ENCODE data around the gene PARD3B.

DNA sequence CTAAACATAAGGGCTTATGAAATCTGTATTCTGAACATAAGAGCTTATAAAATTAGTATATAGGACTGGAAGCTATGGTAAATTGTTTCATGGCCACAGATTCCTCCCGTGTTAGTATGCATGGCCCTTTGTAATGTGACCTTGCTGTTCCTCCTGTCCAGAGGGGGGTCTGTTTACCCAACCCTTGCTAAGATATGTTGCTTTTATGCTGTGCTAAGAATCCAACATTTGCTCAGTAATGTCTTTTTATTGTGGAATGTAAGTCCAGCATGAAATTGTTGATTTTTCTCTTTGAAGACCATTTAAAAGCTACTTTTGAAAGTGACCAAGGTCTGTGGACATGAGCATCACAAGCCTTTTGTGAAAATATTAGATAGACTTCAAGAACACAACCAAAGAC lies 485.4 kb downstream of the PARD3B start:
- TF ChIP-seq, protein P1, sequence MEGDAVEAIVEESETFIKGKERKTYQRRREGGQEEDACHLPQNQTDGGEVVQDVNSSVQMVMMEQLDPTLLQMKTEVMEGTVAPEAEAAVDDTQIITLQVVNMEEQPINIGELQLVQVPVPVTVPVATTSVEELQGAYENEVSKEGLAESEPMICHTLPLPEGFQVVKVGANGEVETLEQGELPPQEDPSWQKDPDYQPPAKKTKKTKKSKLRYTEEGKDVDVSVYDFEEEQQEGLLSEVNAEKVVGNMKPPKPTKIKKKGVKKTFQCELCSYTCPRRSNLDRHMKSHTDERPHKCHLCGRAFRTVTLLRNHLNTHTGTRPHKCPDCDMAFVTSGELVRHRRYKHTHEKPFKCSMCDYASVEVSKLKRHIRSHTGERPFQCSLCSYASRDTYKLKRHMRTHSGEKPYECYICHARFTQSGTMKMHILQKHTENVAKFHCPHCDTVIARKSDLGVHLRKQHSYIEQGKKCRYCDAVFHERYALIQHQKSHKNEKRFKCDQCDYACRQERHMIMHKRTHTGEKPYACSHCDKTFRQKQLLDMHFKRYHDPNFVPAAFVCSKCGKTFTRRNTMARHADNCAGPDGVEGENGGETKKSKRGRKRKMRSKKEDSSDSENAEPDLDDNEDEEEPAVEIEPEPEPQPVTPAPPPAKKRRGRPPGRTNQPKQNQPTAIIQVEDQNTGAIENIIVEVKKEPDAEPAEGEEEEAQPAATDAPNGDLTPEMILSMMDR (IDR thresholded peaks at IDR 0.05; ENCODE audit: low read depth, low read length), result no peak
- no peak for TF ChIP-seq POLR2A (IDR thresholded peaks at IDR 0.05; ENCODE audit: extremely low read depth, insufficient read length)
- TF ChIP-seq, protein P2, sequence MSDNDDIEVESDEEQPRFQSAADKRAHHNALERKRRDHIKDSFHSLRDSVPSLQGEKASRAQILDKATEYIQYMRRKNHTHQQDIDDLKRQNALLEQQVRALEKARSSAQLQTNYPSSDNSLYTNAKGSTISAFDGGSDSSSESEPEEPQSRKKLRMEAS (IDR thresholded peaks at IDR 0.05; ENCODE audit: low read depth, low read length), result no peak
